Midbrain (tissue), 1 donor: ENCODE data around the gene RAB5A.
"Not testable (repeated sequence)": the region's sequence is repeated elsewhere in the genome, so short reads cannot be mapped to it uniquely, and the experiment has no call there.

ENCODE experiments used
- DNase-seq: peaks from one replicate; lab custom pipeline; 2025; lab: John Stamatoyannopoulos, UW

Gene RAB5A

GRCh38 chr3:19946832-19947548 is at the start of gene RAB5A:
Gene RAB5A, plus strand, starts transcription at chr3:19947097. Its CDS starts 3,802 bp downstream, at chr3:19950899.
- peak; percentile 95 for DNase-seq

GRCh38 chr3:19898721-19899120 is 48.2 kb upstream of the RAB5A start:
- no peak for DNase-seq

- no peak for DNase-seq
These were observed 47.6 kb upstream of the RAB5A start for GRCh38 chr3:19899264-19899663.

- DNase-seq: not testable (repeated sequence)
These were observed 47.1 kb upstream of the RAB5A start for GRCh38 chr3:19899833-19900232.

- DNase-seq: no peak
These were observed 45.6 kb upstream of the RAB5A start for GRCh38 chr3:19901337-19901736.

- no peak for DNase-seq
These were observed 45.0 kb upstream of the RAB5A start for GRCh38 chr3:19901918-19902317.

GRCh38 chr3:19903649-19904048 is 43.2 kb upstream of the RAB5A start:
- no peak for DNase-seq

- no peak for DNase-seq
These were observed 39.4 kb upstream of the RAB5A start for GRCh38 chr3:19907523-19907922.

GRCh38 chr3:19911452-19911851 is 35.4 kb upstream of the RAB5A start:
- DNase-seq: no peak

- no peak for DNase-seq
These were observed 29.7 kb upstream of the RAB5A start for GRCh38 chr3:19917167-19917566.

- no peak for DNase-seq
These were observed 26.4 kb upstream of the RAB5A start for GRCh38 chr3:19920401-19921080.

GRCh38 chr3:19931180-19931692 is 15.7 kb upstream of the RAB5A start:
- no peak for DNase-seq

GRCh38 chr3:19931767-19932188 is 15.1 kb upstream of the RAB5A start:
- DNase-seq: no peak

- DNase-seq: no peak
These were observed 14.5 kb upstream of the RAB5A start for GRCh38 chr3:19932422-19932821.

- no peak for DNase-seq
These were observed 12.8 kb upstream of the RAB5A start, which contains the start of gene EFHB for GRCh38 chr3:19934098-19934566. Gene EFHB, minus strand, starts transcription at chr3:19934217. Its CDS starts 199 bp downstream, at chr3:19934018.

- DNase-seq: no peak
These were observed 9.2 kb upstream of the RAB5A start for GRCh38 chr3:19937459-19938294.

GRCh38 chr3:19938295-19938627 is 8.6 kb upstream of the RAB5A start:
- DNase-seq: no peak

GRCh38 chr3:19940643-19941042 is 6.3 kb upstream of the RAB5A start:
- no peak for DNase-seq

GRCh38 chr3:19945534-19945933 is 1.4 kb upstream of the RAB5A start:
- no peak for DNase-seq

GRCh38 chr3:19945969-19946831 is 697 bp upstream of the RAB5A start:
- peak; percentile 55 for DNase-seq

- DNase-seq: no peak
These were observed 790 bp downstream of the RAB5A start for GRCh38 chr3:19947549-19948225.
